NCI-H1092 (cell line): ENCODE results near the gene KIAA0930.

Source experiments
- DNase-seq: peaks from one replicate; lab custom pipeline; 2025; lab: John Stamatoyannopoulos, UW

Gene KIAA0930

GRCh38 chr22:45237065-45237990, 3.4 kb downstream of the KIAA0930 start:
- DNase-seq: no peak

GRCh38 chr22:45235851-45236342, 4.8 kb downstream of the KIAA0930 start:
- no peak for DNase-seq

GRCh38 chr22:45235101-45235777, 5.5 kb downstream of the KIAA0930 start:
- DNase-seq: no peak

GRCh38 chr22:45233827-45234226, 6.9 kb downstream of the KIAA0930 start:
- no peak for DNase-seq

GRCh38 chr22:45233386-45233785, 7.3 kb downstream of the KIAA0930 start:
- no peak for DNase-seq

GRCh38 chr22:45231293-45231692, 9.4 kb downstream of the KIAA0930 start:
- no peak for DNase-seq

GRCh38 chr22:45230026-45230721, 10.5 kb downstream of the KIAA0930 start:
- no peak for DNase-seq

GRCh38 chr22:45229181-45229580, 11.5 kb downstream of the KIAA0930 start:
- no peak for DNase-seq

GRCh38 chr22:45228401-45228754, 12.3 kb downstream of the KIAA0930 start:
- DNase-seq: no peak

- no peak for DNase-seq
These were observed 12.9 kb downstream of the KIAA0930 start for GRCh38 chr22:45227645-45228400.

- no peak for DNase-seq
These were observed 14.0 kb downstream of the KIAA0930 start for GRCh38 chr22:45226503-45227186.

- DNase-seq: no peak
These were observed 14.8 kb downstream of the KIAA0930 start for GRCh38 chr22:45225732-45226502.

- DNase-seq: no peak
These were observed 15.5 kb downstream of the KIAA0930 start for GRCh38 chr22:45224988-45225731.

- DNase-seq: no peak
These were observed 16.4 kb downstream of the KIAA0930 start for GRCh38 chr22:45224331-45224730.

GRCh38 chr22:45223304-45224117, 17.2 kb downstream of the KIAA0930 start:
- no peak for DNase-seq

GRCh38 chr22:45221201-45221600, 19.5 kb downstream of the KIAA0930 start:
- DNase-seq: no peak

- no peak for DNase-seq
These were observed 21.7 kb downstream of the KIAA0930 start for GRCh38 chr22:45218976-45219375.

- no peak for DNase-seq
These were observed 22.9 kb downstream of the KIAA0930 start for GRCh38 chr22:45217806-45218205.

GRCh38 chr22:45217345-45217744, 23.3 kb downstream of the KIAA0930 start:
- no peak for DNase-seq
